Fibroblast of villous mesenchyme (primary cell): ENCODE measurements around the gene OXCT1. TPM values are rescaled to one million over a fixed set of nuclear protein-coding genes. Genes with fewer than 3 reads are reported as not detected.

Experiments
- DNase-seq: peaks from one replicate; pipeline ENCODE4 v3.0.0-alpha.2; 2010; ENCODE audit warnings: low read depth
- H3K4me3 ChIP-seq: 2 replicates; pipeline ENCODE4 v1.5.1; 2011; ENCODE audit warnings: low read depth, mild to moderate bottlenecking, low read length
- CTCF ChIP-seq: IDR thresholded peaks from 2 replicates; pipeline ENCODE4 v1.5.1; 2012; ENCODE audit warnings: low read depth, mild to moderate bottlenecking, low read length; ENCODE audit not compliant: insufficient read depth
- total RNA-seq: library from RNA; depleted of rRNA; stranded (reverse); fragments of >200 nt; gene quantifications from 2 replicates; pipeline ENCODE4 v1.2.3, GENCODE V29; 2012

Gene OXCT1
- total RNA-seq, 1 donor: 23.3 TPM

- H3K4me3 ChIP-seq: no peak overlapping the region
- no peak for DNase-seq
- no peak for TF ChIP-seq CTCF
Measured at GRCh38 chr5:41896230-41896629, 26.0 kb upstream of the OXCT1 start.

GRCh38 chr5:41893074-41893851 lies 23.0 kb upstream of the OXCT1 start:
- TF ChIP-seq CTCF: no peak
- no peak overlapping the region for H3K4me3 ChIP-seq
- DNase-seq: no peak

GRCh38 chr5:41892031-41892430 lies 21.8 kb upstream of the OXCT1 start:
- no peak overlapping the region for H3K4me3 ChIP-seq
- DNase-seq: no peak
- no peak for TF ChIP-seq CTCF

- no peak for TF ChIP-seq CTCF
- DNase-seq: no peak
- H3K4me3 ChIP-seq: no peak overlapping the region
Measured at GRCh38 chr5:41891066-41891707, 21.0 kb upstream of the OXCT1 start.

GRCh38 chr5:41885286-41885685 lies 15.1 kb upstream of the OXCT1 start:
- no peak for TF ChIP-seq CTCF
- DNase-seq: no peak
- no peak overlapping the region for H3K4me3 ChIP-seq

- no peak for TF ChIP-seq CTCF
- DNase-seq: no peak
- no peak overlapping the region for H3K4me3 ChIP-seq
Measured at GRCh38 chr5:41883936-41884335, 13.7 kb upstream of the OXCT1 start.
